HG03520 (cell line): ENCODE data around the gene MGAT5.

Experiments used
- ATAC-seq: cut with Tn5 transposase; IDR thresholded peaks from one replicate; pipeline ENCODE4 v1.9.1; 2021; ENCODE audit warnings: mild to moderate bottlenecking, moderate library complexity; ENCODE audit not compliant: unreplicated experiment

Gene MGAT5

DNA sequence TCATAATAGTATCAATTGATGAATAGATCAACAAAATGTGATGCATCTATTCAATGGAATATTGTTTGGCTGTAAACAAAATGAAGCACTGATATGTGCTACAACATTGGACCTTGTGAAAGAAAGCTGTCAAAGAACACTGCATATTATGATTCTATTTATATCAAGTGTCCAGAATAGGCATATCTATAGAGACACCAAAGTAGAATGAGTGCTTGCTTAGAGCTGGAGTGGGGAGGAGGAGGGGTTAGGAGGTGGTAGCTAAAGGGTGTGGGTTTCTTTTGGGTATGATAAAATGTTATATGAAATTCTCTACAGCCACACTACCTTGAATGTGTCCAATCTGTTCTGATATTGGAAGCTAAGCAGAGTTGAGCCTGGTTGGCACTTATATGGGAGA is 23.0 kb upstream of the MGAT5 start:
- ATAC-seq, result no peak

DNA sequence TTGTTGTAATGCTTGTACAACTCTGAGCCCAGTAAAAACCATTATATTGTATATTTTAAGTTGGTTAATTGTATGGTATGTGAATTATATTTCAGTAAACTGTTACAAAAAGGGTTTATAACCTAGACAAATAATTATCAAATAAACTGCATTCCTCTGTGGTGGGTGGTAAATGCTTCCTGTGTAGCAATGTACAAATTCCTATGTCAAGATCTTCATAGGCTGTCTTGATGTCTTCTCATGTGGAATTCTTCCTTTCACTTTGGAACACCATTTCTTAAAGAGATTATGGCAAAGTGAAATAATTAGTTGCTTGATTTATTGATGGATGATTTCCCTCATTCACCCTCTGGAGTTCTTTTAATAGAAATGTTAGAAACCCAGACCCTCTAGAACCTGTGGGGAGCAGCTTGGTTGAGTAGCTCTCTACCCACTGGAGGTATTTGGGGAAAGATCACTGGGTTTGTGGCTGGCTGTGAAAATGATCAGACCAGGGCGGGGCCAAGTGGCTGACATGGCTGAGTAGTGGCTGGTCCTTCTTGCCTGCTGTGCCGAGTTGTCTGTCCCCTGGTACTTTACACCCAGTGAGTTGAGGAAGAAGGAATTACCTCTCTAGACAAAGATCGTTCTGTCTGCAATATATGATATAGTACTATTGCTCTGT is 22.4 kb upstream of the MGAT5 start:
- ATAC-seq, result no peak

DNA sequence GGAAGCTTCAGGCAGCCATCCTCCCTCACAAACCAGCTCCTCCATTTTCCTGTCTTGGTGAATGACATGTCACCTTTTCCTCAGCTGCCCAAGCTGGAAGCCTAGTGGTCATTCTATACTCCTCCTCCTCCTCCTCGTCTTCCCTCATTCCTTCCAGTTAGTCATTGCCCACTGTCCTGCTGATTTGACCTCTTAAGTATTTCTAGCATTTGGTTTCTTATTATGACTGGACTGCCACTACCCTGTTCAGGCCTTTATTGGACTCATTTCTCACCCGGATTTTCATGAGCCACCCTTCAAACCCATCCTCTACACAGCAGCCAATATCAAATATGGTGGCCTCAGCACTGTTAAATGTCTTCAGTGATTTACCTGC is 21.9 kb upstream of the MGAT5 start:
- peak; percentile 32 for ATAC-seq

DNA sequence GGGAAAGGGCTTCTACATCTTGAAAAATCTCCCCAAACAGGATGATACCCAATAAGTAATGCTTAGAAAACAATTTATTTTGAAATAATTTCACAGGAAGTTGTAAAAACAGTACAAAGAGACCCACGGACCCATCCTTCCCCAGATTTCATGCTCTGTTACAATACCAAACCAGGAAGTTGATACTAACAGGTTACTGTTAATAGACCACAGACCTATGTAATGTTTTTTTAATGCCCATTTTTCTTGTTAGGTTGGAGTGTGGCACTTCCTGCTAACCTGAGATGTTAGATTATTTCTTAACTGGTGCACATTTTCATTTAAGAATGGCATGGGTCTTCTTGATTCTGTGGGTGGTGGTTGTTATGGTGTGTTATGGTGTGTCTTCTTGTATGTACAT is 21.4 kb upstream of the MGAT5 start:
- ATAC-seq, result no peak

DNA sequence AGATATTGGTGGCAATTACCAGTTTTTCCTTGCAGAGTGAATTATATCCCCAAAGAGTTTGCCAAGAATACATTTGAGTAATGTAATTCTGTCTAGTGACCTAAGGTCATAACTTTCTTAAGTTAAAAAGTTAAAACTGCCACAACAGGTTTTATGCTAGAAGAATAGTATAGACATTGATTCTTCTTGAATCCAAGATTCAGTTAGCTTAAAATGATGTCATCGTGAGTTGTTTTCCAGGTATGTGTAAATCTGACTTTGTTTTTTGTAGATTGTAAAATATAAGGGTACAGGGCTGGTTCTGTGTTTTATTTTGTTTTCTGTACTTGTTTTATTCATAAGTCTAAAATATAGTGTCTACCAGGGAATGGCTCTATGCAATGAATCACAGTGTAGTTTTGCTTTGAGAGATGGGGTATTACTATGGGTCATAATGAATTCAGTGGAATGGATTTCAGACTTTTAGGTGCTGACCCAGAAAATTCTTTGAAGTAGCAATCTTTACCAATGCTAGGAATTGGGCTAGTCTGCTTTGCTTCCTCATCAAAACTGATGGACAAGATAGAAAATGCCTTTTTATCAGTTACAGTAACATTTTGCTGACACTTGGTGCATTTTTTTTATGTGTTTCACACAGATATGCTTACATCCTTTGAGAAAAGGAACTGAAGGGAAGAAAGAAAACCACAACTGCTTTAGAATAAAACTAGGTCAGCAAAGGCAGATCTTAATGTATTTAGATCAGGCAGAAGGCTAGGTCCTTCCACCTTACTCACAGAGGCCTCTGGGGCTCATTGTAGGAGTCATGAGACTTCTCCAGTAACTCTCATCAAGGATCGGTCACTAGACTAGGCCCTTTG is 20.8 kb upstream of the MGAT5 start:
- peak; percentile 28 for ATAC-seq

DNA sequence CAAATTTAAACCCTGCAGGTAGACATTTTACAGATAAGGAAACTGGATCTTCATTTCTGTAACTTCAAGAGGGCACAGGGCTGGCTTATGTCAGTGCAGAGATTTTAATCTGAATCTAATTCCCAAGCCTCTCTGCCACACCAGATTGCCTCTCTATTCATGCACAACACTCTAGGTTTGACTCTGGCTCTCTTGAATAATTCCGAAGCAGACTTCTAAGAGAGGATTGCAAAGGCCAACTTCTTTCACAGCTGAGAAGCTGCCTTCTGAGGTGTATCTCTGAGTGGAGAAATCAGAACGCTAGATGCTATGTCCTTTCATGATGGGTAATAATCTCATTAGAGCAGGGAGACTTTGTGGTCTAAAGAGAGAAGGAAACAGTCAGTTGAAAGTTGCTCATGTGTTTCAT is 20.1 kb upstream of the MGAT5 start:
- peak; percentile 51 for ATAC-seq

DNA sequence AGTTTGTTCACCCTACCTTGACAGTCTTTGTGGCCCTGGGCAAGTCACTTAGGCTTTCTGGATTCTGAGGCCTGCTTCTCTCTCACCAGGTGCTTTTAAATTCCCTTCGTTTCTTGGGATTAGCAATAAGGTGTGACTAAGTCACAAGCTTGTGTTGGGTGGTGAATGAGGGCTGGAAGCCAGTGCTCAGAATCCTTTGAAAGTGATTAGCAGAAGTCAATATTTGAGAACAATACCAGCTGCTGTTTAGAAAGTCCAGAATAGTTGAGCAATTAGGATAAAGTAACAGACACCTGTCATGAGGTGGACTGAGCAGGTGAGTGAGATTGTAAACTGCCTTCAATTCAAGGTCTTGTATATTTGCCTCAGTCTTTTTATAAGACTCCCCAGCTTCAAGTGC is 19.3 kb upstream of the MGAT5 start:
- no peak for ATAC-seq

DNA sequence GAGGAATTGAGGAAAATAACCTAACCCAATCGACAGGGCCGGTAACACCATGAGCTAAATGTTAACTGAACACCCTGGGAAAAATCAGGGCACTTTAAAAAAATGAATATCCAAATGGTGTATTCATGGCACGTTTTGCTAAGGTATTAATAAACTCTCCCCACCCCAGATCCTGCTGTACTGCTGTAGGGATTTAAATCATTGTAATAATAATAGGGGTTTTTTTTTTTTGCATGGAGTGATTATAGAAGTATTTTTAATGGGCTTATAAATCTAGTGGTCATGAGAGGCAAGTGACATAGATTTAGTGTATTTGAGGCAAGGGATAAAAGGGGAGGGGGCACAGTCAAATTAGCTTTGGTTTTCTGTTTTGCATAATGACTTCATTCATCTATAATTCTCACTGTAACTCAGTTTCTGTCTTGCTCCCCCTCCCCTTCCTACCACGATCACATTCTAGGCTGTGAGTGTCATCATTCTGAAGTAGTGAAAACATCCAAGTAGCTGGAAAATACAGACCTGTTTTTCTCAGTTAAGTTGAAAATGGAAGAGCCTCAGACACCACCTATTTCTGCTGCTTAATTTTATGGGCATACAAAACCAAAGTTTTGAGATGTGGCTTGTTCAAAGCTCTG is 18.2 kb upstream of the MGAT5 start:
- no peak for ATAC-seq

DNA sequence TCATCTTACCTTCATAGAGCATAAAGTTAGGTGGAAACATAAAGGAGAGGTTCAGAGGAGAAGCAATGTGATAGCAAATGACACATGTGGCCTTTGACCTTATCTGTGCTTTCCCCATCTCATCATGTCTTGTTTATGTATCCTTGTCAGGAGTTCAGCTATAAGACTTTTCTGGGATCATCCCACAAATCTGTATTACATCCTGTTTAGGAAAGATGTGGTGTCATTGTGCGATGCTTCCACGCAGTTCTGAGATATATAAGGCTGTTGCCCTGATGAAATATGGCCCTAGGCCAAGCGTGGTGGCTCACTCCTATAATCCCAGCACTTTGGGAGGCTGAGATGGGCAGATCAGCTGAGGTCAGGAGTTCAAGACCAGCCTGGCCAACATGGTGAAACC is 15.5 kb upstream of the MGAT5 start:
- no peak for ATAC-seq

DNA sequence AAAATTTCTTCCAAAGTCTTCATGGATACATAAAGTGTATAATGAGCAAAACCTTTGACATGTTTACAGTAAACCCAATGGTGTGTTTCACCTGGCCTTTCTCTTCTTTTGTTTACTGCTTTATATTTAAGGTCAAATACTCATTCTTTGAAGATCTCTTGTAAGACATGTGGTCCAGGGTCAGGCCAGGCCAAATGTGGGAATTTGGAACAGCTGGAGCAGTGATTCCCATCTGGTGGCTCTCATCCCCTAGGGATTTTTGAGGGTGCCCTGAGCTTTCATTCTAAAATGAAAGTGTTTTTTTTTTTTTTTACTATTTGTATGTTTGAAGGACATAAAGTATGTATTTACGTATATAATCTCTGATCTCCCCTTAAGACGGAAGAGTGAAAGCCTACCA is 13.8 kb upstream of the MGAT5 start:
- ATAC-seq, result no peak

DNA sequence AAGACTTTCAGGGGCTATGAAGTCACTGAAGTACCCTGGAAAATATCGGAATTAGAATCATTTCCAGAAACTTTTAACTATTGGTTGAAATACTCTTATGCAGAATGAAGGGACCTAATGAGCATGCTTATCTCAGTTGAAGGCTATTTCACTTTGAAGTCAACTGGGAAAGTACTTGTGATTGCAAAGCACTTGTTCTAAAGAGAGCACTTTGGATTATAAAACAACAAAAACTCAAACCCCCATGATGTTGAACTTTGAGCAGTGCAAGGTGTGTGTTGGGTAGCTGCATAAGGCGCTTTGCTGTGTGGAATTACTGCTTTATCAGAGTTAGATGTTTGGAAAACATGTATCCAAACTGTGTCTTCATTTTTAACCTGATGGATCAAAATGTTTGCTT is 12.0 kb upstream of the MGAT5 start:
- ATAC-seq, result no peak

DNA sequence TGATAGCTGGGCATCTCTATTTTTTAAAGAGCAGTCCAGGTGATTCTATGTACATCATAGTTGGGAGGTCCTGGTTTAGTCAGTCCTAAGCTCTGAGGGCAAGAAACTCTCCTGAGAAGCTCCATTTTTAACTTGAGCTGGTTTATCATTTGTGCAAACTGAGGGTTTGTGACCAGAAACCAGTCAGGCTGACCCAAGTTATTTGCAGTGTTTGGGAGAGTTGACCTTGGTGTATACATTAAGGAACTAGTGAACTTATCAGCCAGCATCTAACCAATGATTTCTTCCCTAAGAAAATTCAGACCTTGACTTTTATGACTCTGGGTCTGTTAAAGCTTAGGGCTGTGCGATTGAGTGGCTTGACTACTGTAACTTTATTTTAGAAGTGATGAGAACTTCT is 10.6 kb upstream of the MGAT5 start:
- ATAC-seq, result no peak

DNA sequence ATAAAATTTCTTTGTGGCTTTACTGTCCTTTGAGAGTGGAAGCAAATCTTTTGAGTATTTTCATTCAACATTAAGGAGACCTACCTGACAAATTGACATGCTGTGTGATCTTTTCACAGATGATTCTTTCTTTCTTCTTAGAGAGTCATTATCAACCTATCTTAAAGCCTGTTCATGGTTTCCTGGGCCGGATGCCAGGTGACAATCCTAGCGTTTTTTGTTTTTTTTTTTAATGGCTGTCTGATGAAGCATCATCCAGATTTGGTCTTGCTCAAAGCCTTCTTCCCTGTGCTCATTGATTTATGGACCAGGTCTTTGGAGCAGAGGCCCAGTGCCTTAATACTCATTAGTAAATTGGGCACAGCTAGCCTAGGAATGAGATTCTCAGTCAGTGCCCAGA is 9.8 kb upstream of the MGAT5 start:
- no peak for ATAC-seq

DNA sequence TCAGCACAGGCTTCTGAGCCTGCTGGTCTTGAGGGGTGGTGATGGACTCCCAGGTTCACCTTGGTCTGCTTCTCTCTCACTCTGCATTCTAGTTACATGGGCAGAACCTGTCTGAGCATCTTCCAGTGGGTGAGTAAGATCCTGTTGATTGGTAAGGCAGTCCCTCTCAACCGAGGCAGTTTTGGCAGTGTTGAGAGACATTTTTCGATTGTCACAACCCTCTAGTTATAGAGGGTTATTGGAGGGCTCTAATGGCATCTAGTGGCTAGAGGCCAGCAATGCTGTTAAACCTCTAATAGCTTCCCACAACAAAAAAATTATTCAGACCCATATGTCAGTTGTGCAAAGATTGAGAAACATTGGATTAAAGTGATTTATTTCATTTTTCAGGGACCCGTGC is 9.3 kb upstream of the MGAT5 start:
- ATAC-seq, result no peak

DNA sequence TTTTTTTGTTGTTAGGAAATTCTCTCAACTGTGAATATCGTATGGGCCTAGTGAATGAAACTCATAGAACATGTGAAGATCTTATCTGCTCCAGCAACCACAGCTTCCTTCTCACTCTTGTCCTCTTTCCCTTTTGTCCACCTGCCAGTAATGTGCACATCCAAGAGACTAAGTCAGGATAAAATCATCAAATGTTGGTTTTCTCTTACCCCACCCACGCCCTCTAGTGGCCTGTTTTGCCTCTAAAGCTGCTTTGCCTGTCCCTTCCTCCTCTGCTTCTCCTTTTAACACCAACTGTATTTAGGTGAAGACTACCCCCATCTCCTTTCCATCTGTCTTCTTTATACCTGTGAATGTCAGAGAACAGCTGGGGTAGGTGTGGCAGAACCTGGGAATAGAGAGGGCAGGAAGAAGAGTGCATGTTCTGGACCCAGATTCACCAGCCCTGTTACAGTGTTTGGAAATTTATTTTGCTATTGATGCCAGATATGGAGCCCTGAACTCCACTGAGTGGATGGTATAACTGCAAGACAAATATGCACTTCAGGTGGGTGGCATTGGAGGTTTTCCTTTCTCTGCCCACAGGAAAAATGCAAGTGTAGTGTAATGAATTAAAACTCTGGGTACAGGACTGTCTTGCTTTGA is 8.4 kb upstream of the MGAT5 start:
- ATAC-seq, result no peak

DNA sequence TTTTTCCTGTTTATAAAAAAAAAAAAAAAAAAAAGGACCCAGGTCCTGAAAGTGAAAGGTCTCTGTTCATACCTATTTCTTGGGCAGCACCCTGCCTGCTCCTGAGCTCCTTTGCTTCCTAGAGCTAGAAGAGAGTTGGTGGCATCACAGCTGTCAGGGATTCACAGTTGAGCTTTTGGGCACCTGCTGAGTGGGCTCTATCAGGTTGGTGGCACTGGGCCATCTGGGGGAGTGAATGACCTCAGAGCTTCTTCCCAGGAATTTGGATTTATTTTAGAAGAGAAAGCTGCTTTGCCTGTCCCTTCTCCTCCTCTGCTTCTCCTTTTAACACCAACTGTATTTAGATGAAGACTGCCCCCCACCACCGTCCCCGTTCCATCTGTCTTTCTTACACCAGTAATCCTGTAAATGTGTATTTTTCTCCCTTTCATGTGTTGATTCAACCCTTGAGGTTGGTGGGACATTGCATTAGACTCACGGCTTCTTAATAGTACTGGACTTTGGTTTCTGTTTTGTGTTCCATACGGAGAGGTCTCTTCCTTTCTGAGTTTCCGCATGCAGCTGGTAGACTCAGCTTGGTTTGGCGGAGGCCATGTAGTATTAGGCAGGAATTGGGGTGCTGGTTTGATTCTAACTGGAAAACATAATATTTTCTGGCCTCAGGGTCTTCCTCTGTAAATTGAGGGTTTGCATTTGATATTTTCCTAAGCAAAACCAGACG is 7.6 kb upstream of the MGAT5 start:
- ATAC-seq, result no peak

DNA sequence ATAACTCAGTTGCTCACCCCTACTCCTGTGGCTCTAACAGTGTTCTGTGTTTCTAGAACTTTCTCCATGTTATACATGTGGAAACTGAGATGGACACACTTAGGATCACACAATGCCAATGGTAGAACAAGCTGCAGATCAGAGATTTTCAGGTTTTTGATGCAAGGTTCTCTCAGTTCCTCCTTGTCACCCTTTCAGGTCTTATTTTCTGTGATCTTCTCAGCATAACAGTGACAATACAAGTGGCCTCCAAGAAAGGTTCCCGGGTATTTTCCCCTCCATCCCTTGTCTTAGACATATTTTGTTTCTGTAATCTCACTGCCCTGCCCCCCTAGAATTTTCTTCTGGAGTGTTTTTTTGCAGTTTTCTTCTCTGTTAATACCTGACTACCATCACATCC is 6.2 kb upstream of the MGAT5 start:
- peak; percentile 50 for ATAC-seq

DNA sequence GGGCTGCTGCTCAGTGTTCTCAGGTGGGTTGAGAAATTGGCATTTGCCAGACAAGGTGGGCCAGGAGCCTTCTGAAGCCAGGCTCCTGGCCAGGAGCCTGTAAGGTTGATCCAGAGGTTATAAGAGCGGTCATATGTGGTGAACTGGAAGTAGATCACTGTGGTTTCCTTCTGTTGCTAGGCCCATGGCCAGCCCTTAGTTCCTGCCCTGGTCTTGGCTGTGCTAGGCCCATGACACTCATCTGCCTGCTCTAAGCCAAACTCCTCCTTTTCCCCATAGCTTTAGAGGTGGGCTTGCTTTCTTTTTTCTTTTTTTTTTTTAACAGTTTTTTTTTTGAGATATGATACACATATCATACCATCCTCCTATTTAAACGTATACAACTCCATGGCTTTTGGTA is 5.0 kb upstream of the MGAT5 start:
- no peak for ATAC-seq

DNA sequence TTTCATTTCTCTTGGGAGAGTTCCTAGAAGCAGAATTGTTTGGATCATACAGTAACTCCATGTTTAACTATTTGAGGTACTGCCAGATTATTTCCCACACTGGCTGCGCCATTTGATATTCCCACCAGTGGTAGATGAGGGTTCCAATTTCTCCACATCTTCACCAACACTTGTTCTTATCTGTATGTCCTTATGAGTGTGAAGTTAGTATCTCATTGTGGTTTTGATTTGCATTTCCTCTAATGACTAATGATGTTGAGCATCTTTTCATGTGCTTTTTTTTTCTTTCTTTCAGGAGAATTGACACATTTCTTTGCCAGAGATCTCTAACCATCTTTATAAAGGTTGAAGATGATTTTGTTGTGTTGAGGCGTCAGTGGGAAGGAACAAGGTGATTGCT is 4.1 kb upstream of the MGAT5 start:
- ATAC-seq, result no peak

DNA sequence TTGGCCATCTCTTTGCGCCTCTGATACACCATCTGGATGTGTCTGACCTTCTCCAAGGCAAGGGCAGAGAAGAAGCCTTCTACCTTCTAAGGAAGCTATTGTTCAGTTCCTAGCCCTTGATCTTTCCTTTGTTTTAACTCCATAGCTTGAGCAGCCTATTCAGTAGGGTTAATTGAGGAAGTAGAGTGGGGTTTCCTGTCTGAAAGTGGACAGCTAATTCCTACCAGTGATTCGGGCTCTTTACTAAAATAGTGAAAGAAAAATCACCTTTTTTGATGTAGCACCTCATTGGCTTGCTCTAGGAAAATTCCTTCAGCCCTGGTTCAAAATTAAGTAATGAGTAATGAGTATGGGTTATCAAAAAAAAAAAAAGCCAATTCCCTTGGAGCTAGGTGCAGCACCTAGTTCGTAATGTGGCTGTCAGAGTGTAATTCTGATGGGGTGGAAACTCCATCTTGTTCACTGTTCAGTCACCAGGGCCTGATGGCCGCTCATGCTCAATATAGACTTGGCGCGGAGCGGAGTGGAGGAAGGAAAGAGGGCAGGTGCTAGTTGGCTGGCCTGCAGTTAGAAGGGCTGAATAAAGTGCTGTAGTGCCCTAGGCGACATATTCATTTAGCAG is 2.9 kb upstream of the MGAT5 start:
- no peak for ATAC-seq
